ENCODE results near the gene SH3D21. TPM values are rescaled to one million over a fixed set of nuclear protein-coding genes. Genes with fewer than 3 reads are reported as not detected.

Gene SH3D21
- total and polyA plus RNA-seq, 12 donors, result 0.69 to 18.4 (median 1.8) TPM

DNA sequence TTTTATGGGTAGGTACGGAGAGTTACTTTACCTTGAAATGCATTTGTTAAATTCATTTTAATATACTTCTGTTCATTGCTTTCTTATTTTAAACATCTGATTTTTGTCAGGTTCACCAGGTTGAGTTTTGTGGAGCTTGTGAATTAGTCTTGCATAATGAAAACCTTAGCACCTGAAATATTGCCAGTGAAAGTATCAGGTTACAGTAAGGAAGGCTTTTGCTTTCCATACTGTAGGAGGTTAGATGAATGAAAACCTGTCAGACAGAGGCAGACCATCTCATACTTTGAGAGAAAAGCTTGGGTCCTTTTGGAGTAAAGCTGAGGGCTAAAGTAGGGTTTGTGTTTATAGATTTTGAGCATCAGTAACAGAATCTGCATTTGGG, 47.2 kb upstream of the SH3D21 start:
- Histone ChIP-seq H3K27ac (no peak overlapping the region), H3K4me1 (replicated peaks in 1 of 2) (peaks cover 11 to 39% of the 10 kb centered on the region in 2 donors)
- WGBS, 4 donors, result 65 to 81% (median 72%) methylated on average over 1 of the region's 1 CpG

DNA sequence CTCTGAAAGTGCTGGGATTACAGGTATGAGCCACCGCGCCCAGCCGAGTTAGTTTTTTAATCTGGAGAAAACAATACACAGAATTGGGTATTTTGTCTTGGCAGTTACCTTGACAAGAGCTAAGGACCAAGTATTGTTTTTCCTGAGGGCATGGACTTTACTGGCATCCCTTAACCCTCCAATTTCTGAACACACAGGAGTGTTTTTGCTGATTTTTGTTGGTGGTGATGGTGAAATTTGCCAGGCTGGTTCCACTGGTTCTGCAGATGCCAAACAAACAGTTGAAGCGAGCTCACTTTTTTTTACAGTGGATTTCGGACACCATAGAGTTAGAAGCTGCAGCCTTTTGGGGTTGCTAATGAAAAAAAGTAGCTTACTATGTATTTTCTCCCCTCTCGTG, 37.2 kb upstream of the SH3D21 start:
- Histone ChIP-seq H3K4me1 (replicated peaks in 1 of 2) (peaks cover 19 to 37% of the 10 kb centered on the region in 2 donors), H3K27me3 (no peaks in the 10 kb centered on the region), H3K27ac (no peak overlapping the region), H3K4me3 (no peak overlapping the region), H3K36me3 (replicated peaks in 1 of 2) (peaks cover 0 to 9% of the 10 kb centered on the region in 2 donors), H3K9me3 (replicated peaks in 1 of 3) (no peaks in the 10 kb centered on the region)
- TF ChIP-seq, protein P1, sequence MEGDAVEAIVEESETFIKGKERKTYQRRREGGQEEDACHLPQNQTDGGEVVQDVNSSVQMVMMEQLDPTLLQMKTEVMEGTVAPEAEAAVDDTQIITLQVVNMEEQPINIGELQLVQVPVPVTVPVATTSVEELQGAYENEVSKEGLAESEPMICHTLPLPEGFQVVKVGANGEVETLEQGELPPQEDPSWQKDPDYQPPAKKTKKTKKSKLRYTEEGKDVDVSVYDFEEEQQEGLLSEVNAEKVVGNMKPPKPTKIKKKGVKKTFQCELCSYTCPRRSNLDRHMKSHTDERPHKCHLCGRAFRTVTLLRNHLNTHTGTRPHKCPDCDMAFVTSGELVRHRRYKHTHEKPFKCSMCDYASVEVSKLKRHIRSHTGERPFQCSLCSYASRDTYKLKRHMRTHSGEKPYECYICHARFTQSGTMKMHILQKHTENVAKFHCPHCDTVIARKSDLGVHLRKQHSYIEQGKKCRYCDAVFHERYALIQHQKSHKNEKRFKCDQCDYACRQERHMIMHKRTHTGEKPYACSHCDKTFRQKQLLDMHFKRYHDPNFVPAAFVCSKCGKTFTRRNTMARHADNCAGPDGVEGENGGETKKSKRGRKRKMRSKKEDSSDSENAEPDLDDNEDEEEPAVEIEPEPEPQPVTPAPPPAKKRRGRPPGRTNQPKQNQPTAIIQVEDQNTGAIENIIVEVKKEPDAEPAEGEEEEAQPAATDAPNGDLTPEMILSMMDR (IDR thresholded peaks at IDR 0.05), result no peak
- no peak for TF ChIP-seq POLR2A (IDR thresholded peaks at IDR 0.05)
- no peak for DNase-seq
- intact Hi-C loops (cut with DNase I), result no loop called here
- 89 to 94% (median 94%) methylated on average over 6 of the region's 6 CpGs for WGBS, 4 donors

More for the DNA sequence above, 47.2 kb upstream of the SH3D21 start:
- intact Hi-C loops (cut with DNase I), result no loop called here
- Histone ChIP-seq H3K9me3 (replicated peaks in 1 of 3) (no peaks in the 10 kb centered on the region), H3K27me3 (no peaks in the 10 kb centered on the region), H3K4me3 (no peak overlapping the region), H3K36me3 (replicated peaks in 1 of 2) (peaks cover 0 to 24% of the 10 kb centered on the region in 2 donors)
- DNase-seq, result no peak
- TF ChIP-seq POLR2A (IDR thresholded peaks at IDR 0.05), result no peak
- TF ChIP-seq, protein P1 (IDR thresholded peaks at IDR 0.05), result no peak

DNA sequence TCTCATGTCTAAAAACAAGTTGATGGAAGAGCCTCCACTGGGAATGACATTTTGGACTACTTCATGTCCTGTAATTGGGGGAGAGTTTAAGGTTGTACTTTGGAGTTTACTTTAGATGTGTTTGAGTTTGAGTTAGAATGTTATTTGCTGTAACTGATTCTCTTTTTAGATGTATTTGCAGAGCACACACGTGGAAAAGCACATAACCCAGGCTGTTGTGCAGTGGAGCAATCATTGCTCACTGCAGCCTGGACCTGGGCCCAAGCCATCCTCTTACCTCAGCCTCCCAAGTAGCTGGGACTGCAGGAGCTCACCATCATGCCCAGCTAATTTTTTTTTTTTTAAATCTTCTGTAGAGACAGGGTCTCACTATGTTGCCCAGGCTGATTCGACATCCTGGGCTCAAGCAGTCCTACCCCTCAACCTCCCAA, 36.7 kb upstream of the SH3D21 start:
- H3K4me1 ChIP-seq (replicated peaks in 1 of 2), result peaks cover 19 to 37% of the 10 kb centered on the region in 2 donors
- H3K4me3 ChIP-seq, result no peak overlapping the region
- no peaks in the 10 kb centered on the region for H3K9me3 ChIP-seq (replicated peaks in 1 of 3)
- H3K27me3 ChIP-seq, result no peaks in the 10 kb centered on the region
- peaks cover 0 to 9% of the 10 kb centered on the region in 2 donors for H3K36me3 ChIP-seq (replicated peaks in 1 of 2)
- no peak for TF ChIP-seq POLR2A (IDR thresholded peaks at IDR 0.05)
- TF ChIP-seq, protein P1 (IDR thresholded peaks at IDR 0.05), result no peak
- no peak overlapping the region for H3K27ac ChIP-seq
- 60 to 84% (median 63%) methylated on average over 2 of the region's 2 CpGs for WGBS, 4 donors
- intact Hi-C loops (cut with DNase I), result no loop called here
- DNase-seq, result peak in 1 of 7 donors; percentile 43

DNA sequence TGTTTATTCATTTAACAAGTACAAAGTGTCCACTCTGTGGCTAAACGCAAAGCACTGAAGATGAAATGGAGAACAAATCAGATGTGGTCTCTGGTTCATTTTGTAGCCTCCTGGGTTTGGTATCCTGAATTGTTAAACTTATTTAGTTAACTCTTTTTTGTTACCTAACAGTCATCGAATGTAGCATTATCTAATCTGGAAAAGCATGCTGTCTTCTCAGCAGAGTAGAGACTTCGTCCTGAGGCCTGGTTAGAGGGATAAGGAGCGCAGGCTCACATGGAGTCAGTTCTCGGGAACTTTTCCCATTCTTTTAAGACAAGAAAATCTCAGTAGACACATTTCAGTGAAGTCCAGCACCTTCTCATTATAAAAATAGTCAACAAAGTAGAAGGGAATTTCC, 33.1 kb upstream of the SH3D21 start:
- TF ChIP-seq, protein P1 (IDR thresholded peaks at IDR 0.05), result no peak
- TF ChIP-seq POLR2A (IDR thresholded peaks at IDR 0.05), result no peak
- intact Hi-C loops (cut with DNase I), result no loop called here
- WGBS, 4 donors, result 82 to 89% (median 85%) methylated on average over 5 of the region's 5 CpGs
- no peak for DNase-seq
- H3K27me3 ChIP-seq, result no peaks in the 10 kb centered on the region
- H3K4me1 ChIP-seq (replicated peaks in 1 of 2), result peaks cover 14 to 24% of the 10 kb centered on the region in 2 donors
- H3K36me3 ChIP-seq (replicated peaks in 1 of 2), result peaks cover 0 to 9% of the 10 kb centered on the region in 2 donors
- no peak overlapping the region for H3K4me3 ChIP-seq
- no peak overlapping the region for H3K27ac ChIP-seq
- H3K9me3 ChIP-seq (replicated peaks in 1 of 3), result no peaks in the 10 kb centered on the region
